Astrocyte (in vitro differentiated cells and primary cell): ENCODE results near the gene NCOA3. TPM values are rescaled to one million over a fixed set of nuclear protein-coding genes. Genes with fewer than 3 reads are reported as not detected.

Source experiments
- DNase-seq: peaks from one replicate; pipeline ENCODE4 v3.0.0-alpha.2; 2010; ENCODE audit warnings: low read depth
- FAIRE-seq: peaks from 2 replicates; lab custom pipeline; 2011; peaks lifted over from hg19 to GRCh38; lab: Jason Lieb, UNC
- H2AFZ ChIP-seq: 2 replicates; pipeline ENCODE4 v1.6.0; 2012; ENCODE audit warnings: low read depth, low read length, inconsistent platforms
- H3K27ac ChIP-seq: 2 replicates; pipeline ENCODE4 v1.5.1; 2011; ENCODE audit warnings: low read depth, low read length, inconsistent platforms
- H3K27me3 ChIP-seq: 2 replicates; pipeline ENCODE4 v1.6.0; 2011; ENCODE audit warnings: low read length, inconsistent platforms; ENCODE audit not compliant: insufficient read depth
- H3K36me3 ChIP-seq: 2 replicates; pipeline ENCODE4 v1.5.1; 2011; ENCODE audit warnings: low read length, inconsistent platforms; ENCODE audit not compliant: insufficient read depth
- H3K4me1 ChIP-seq: 2 replicates; pipeline ENCODE4 v1.5.1; 2011; ENCODE audit warnings: low read length, inconsistent platforms; ENCODE audit not compliant: insufficient read depth
- H3K4me2 ChIP-seq: 2 replicates; pipeline ENCODE4 v1.6.0; 2012; ENCODE audit warnings: low read length, inconsistent platforms
- H3K4me3 ChIP-seq: 2 replicates; pipeline ENCODE4 v1.5.1; 2011; ENCODE audit warnings: low read depth, mild to moderate bottlenecking, low read length, inconsistent platforms; ENCODE audit not compliant: insufficient read depth
- H3K79me2 ChIP-seq: 2 replicates; pipeline ENCODE4 v1.6.0; 2012; ENCODE audit warnings: mild to moderate bottlenecking, low read length, inconsistent platforms; ENCODE audit not compliant: insufficient read depth
- H3K9ac ChIP-seq: 2 replicates; pipeline ENCODE4 v1.6.0; 2012; ENCODE audit warnings: mild to moderate bottlenecking, low read length, inconsistent platforms
- H3K9me3 ChIP-seq: 2 replicates; pipeline ENCODE4 v1.5.1; 2012; ENCODE audit warnings: low read depth, mild to moderate bottlenecking, low read length, inconsistent platforms; ENCODE audit not compliant: insufficient read depth
- H4K20me1 ChIP-seq: 2 replicates; pipeline ENCODE4 v1.6.0; 2012; ENCODE audit warnings: low read length, inconsistent platforms; ENCODE audit not compliant: insufficient read depth
- H3K27ac Mint-ChIP-seq: one replicate; pipeline ENCODE4 v1.8.0; 2021; ENCODE audit warnings: mild to moderate bottlenecking, mixed read lengths; ENCODE audit not compliant: unreplicated experiment
- H3K27me3 Mint-ChIP-seq: one replicate; pipeline ENCODE4 v1.8.0; 2021; ENCODE audit warnings: low read depth, mixed read lengths; ENCODE audit not compliant: unreplicated experiment
- H3K36me3 Mint-ChIP-seq: one replicate; pipeline ENCODE4 v1.8.0; 2021; ENCODE audit warnings: low read depth, mixed read lengths; ENCODE audit not compliant: unreplicated experiment
- H3K4me1 Mint-ChIP-seq: one replicate; pipeline ENCODE4 v1.8.0; 2021; ENCODE audit warnings: low read depth, mixed read lengths; ENCODE audit not compliant: unreplicated experiment
- H3K4me3 Mint-ChIP-seq: one replicate; pipeline ENCODE4 v1.8.0; 2021; ENCODE audit warnings: mild to moderate bottlenecking, moderate library complexity, mixed read lengths; ENCODE audit not compliant: unreplicated experiment
- H3K9me3 Mint-ChIP-seq: one replicate; pipeline ENCODE4 v1.8.0; 2021; ENCODE audit warnings: mild to moderate bottlenecking, mixed read lengths; ENCODE audit not compliant: unreplicated experiment
- CTCF ChIP-seq: IDR thresholded peaks from 2 replicates; pipeline ENCODE4 v1.5.1; 2011; ENCODE audit warnings: low read depth, mild to moderate bottlenecking, inconsistent platforms, low read length, moderate library complexity; ENCODE audit not compliant: insufficient read depth
- EZH2 ChIP-seq: IDR thresholded peaks from 2 replicates; pipeline ENCODE4 v1.6.1; 2012; ENCODE audit warnings: mild to moderate bottlenecking, low read length, inconsistent platforms; ENCODE audit not compliant: insufficient read depth
- total RNA-seq: library from RNA; stranded (reverse); gene quantifications from 2 replicates; pipeline ENCODE4 v1.2.1, GENCODE V29; 2021

Gene NCOA3
- total RNA-seq, 1 donor from 2014 or later: 30.5 TPM

GRCh38 chr20:47676912-47677634 lies 175.4 kb downstream of the NCOA3 start:
- Histone ChIP-seq H3K27me3 (no peaks in the 10 kb centered on the region), H4K20me1 (no peaks in the 10 kb centered on the region), H3K9ac (no peak overlapping the region), H3K4me3 (no peak overlapping the region), H3K27ac (no peak overlapping the region), H3K4me1 (peaks cover 3% of the 10 kb centered on the region), H3K36me3 (no peaks in the 10 kb centered on the region), H3K4me2 (no peak overlapping the region), H2AFZ (no peak overlapping the region), H3K9me3 (no peaks in the 10 kb centered on the region), H3K79me2 (no peaks in the 10 kb centered on the region)
- Mint-ChIP-seq H3K4me1 (peaks cover 7% of the 10 kb centered on the region), H3K9me3 (no peaks in the 10 kb centered on the region), H3K36me3 (peaks cover 2% of the 10 kb centered on the region), H3K4me3 (no peak overlapping the region), H3K27me3 (peaks cover 2% of the 10 kb centered on the region), H3K27ac (no peak overlapping the region)
- DNase-seq: no peak
- FAIRE-seq: no peak
- TF ChIP-seq CTCF: no peak
- no peak for TF ChIP-seq EZH2

- H3K9me3 Mint-ChIP-seq: no peaks in the 10 kb centered on the region
- Histone ChIP-seq H3K4me1 (peaks cover 3% of the 10 kb centered on the region), H4K20me1 (no peaks in the 10 kb centered on the region), H3K4me3 (no peak overlapping the region), H3K9me3 (no peaks in the 10 kb centered on the region), H3K36me3 (no peaks in the 10 kb centered on the region), H3K79me2 (no peaks in the 10 kb centered on the region), H3K27ac (no peak overlapping the region), H3K4me2 (no peak overlapping the region), H3K9ac (no peak overlapping the region), H2AFZ (no peak overlapping the region), H3K27me3 (no peaks in the 10 kb centered on the region)
- no peak overlapping the region for H3K27ac Mint-ChIP-seq
- no peak overlapping the region for H3K4me3 Mint-ChIP-seq
- peaks cover 2% of the 10 kb centered on the region for H3K27me3 Mint-ChIP-seq
- H3K4me1 Mint-ChIP-seq: peaks cover 8% of the 10 kb centered on the region
- TF ChIP-seq EZH2 (no peak), CTCF (peak; percentile 56)
- H3K36me3 Mint-ChIP-seq: peaks cover 2% of the 10 kb centered on the region
- DNase-seq (peak; percentile 16), FAIRE-seq (no peak)
These were observed 176.2 kb downstream of the NCOA3 start for GRCh38 chr20:47677635-47678453.
